GM21825 (cell line): Measurements from ENCODE around the gene PLA2G4E.

ENCODE experiments used
- ATAC-seq: cut with Tn5 transposase; IDR thresholded peaks from one replicate; pipeline ENCODE4 v1.9.1; 2021; ENCODE audit warnings: mild to moderate bottlenecking, moderate library complexity; ENCODE audit not compliant: unreplicated experiment

The PLA2G4E gene, protein sequence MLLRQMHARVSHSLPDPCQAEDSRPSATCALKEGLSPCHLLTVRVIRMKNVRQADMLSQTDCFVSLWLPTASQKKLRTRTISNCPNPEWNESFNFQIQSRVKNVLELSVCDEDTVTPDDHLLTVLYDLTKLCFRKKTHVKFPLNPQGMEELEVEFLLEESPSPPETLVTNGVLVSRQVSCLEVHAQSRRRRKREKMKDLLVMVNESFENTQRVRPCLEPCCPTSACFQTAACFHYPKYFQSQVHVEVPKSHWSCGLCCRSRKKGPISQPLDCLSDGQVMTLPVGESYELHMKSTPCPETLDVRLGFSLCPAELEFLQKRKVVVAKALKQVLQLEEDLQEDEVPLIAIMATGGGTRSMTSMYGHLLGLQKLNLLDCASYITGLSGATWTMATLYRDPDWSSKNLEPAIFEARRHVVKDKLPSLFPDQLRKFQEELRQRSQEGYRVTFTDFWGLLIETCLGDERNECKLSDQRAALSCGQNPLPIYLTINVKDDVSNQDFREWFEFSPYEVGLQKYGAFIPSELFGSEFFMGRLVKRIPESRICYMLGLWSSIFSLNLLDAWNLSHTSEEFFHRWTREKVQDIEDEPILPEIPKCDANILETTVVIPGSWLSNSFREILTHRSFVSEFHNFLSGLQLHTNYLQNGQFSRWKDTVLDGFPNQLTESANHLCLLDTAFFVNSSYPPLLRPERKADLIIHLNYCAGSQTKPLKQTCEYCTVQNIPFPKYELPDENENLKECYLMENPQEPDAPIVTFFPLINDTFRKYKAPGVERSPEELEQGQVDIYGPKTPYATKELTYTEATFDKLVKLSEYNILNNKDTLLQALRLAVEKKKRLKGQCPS

DNA sequence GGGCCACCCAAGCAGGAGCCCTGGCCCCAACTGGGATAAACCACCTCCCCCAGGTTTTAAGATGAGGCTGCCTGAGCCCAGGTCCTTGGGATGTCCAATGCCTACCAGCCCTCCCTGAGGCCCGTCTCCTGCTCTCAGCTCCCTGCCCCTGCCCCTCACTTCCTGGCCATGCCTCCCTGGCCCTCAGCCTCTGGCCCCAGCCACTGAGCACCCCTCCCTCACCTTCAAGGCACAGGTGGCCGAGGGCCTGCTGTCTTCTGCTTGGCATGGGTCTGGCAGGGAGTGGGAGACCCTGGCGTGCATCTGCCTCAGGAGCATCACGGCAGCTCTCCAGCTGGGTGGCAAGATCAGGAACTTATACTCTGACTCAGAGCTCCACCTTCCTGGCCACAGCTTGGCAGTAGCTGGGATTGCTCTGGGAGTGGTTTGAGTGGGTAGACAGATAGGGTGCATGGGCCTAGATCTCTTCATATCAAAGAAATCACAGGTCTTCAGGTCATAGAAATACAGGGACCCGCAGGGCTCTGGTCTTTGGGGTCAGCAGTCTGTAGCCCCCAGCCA, at the start of gene PLA2G4E:
TSS of gene PLA2G4E (minus strand) at position 330 of the 561 bp plus-strand sequence. CDS start at position 318, 12 bp downstream.
- ATAC-seq: no peak

DNA sequence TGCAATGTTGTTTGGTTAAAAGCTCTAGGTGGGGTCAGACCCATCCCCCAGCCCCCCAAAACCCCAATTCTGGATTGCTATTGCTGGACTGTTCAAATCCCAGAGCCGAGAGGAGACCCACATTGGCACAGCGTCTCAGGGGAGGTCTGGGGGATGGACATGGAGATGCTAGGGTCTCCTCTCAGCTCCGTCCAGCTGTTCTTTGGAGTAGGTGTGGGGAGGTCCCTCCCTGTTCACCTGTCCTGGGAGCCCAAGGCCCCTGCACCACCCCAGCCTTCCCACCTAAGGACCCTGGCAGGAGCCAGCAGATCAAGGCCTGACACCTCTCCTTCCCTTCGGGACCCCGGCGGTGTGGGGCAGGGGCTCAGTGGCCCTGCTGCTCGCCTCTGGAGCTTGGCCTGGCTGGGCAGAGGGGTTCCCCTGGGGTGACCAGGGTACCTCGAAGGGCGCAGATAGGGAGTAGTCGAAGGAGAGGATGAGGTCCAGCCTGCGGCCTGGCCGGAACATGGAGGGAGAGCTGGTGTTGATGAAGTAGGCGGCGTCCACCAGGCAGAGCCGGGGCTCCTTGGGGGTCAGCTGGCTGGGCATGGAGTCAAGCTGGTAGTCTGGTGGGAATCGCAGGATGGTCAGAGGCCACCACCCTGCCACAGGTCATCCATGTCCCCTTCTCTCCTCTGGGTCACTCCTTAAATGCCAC, 49.6 kb upstream of the PLA2G4E start:
- ATAC-seq: no peak

DNA sequence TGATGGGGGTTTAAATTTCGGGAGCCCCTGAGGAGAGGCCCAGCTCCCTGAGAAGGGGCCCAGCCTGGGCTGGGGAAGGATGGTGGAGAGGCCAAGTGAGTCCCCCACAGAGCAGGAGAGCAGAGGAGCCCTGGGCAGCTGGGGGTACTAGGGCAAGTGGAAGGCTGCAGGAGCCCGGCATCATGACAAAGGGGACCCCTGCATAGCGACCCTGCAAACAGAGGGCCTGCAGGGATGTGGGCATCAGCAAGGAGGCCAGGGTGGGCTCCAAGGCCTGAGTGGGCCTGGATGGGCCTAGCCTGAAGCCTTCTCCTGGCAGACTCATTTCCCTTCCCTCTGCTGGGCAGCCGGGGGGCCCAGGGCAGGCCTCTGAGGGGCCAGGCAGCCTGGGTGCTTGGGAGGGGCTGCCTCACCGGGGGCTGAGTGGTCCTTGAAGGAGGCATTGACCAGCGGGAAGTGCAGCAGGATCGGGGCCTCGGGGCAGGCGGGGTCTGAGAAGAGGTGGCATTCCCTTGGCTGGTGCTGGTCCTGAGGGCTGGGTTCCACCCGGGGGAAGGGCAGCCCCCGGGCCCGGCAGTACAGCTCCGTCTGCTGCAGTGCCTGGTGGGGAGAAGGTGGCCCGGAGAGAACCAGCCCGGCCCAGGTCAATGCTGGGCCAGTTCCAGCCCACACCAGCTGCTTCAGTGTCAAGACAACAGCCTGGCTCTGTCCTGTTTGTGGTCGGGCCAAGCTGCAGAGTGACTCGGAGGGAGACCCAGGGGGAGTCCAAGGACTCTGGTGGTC, 48.8 kb upstream of the PLA2G4E start:
- no peak for ATAC-seq

DNA sequence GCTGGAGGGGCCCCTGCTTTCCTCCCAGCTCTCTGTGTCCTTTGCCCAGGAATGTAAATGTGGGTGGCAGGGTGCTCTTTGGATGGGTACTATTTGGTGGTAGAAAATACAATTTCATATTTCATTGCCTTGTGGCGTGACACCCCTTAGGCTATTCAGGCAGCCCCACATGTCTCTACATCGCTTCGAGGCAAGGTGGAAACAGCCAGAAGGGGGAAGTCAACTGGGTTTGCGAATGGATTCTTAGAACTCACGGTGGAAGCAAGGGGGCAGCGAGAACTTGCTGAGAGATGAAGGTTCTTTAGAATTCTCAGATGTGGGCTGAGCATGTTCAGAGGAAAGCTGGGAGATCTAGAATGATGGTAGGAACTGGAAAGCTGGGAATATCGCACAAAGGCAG, 48.2 kb upstream of the PLA2G4E start:
- no peak for ATAC-seq

DNA sequence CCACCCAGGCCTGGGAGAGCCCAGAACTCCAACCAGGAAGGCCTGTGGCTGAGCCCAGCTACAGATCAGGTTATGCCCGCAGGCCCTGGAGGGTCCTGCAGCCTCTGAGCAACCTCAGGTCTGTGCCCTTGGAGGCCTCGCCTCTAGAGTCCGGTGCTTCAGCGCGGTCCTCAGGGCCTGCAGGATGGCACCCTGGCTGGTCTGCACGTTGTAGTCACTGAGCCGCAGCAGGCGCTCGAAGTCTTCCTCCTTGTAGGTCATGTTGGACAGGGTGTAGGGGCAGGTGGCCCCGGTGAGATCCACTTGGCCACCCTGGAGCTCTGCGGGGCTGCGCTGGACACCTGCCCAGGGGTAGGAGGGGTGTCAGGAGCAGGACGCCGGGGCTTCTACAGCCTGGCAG, 47.8 kb upstream of the PLA2G4E start:
- no peak for ATAC-seq

DNA sequence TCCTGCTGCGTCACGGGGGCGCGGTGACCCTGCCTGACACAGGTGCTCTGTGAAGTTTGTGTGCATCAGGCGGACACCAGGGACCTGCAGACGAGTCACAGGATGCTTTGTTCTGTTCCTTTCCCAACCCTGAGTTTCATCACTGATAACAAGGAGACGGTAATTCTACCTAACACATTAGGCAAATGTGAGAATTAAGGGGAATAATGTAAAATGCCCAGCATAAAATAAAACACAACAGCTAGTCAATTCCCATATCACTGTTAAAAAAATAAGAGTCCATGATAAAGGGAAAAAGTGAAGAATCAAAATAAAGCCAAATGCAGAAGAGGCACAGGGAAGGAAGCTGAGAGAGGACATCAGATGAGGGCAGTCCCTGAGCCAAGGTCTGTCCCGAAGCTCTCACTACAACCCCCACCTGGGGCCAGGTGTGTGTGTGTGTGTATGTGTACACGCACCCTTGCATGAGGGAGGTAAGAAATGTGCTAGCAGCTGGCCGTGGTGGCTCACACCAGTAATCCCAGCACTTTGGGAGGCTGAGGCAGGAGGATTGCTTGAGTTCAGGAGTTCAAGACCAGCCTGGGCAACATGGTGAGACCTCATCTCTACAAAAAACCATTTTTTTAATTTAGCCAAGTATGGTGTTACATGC, 46.0 kb upstream of the PLA2G4E start:
- no peak for ATAC-seq

DNA sequence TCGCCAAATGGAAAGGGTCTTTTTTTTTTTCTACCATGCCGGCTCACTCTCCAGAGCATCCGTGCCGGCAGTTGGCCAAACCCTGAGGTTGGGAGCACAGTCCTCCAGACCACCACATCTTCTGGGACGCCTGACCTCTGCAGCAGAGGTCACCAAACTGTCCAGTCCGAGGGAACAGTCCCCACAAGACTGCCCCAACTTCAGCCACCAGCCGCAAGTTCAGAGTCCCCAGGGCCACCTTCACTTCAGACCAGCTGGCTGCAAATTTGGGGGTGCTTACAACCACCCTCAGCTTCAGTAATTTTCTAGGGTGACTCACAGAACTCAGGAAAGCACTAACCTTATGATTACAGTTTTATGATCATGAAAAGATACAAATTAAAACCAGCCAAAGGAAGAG, 44.6 kb upstream of the PLA2G4E start:
- ATAC-seq: no peak

DNA sequence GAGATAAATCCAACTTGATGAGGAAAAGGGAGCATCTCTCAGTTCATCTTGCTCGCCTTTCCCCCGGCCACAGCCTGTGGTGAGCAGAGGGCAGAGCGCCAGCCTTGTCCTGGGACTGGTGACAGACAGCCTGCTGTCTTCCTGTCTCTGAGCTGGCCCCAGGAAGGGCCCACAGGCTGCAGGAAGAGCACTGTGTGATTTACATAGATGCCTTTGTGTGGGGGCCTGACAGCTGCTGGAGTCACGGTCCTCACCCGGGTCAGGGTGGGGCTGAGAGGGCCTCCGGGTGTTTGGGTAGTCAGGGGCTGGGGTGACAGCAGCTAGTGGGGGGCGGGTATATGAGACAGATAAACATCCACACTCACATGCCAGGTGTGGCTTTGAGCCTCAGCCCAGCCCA, 44.2 kb upstream of the PLA2G4E start:
- ATAC-seq: no peak

DNA sequence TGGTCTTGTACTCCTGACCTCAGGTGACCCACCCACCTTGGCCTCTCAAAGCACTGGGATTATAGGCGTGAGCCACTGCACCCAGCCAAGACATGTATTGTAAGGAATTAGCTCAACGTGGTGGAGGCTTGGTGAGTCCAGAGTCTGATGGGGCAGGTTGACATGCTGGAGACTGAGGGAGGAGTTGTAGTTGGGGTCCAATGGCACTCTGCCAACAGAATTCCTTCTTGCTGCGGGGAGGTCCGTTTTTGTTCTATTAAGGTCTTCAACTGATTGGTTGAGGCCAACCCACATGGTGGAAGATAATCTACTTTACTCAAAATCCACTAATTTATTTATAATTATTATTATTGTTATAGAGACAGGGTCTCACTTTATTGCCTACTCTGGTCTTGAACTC, 43.4 kb upstream of the PLA2G4E start:
- no peak for ATAC-seq

DNA sequence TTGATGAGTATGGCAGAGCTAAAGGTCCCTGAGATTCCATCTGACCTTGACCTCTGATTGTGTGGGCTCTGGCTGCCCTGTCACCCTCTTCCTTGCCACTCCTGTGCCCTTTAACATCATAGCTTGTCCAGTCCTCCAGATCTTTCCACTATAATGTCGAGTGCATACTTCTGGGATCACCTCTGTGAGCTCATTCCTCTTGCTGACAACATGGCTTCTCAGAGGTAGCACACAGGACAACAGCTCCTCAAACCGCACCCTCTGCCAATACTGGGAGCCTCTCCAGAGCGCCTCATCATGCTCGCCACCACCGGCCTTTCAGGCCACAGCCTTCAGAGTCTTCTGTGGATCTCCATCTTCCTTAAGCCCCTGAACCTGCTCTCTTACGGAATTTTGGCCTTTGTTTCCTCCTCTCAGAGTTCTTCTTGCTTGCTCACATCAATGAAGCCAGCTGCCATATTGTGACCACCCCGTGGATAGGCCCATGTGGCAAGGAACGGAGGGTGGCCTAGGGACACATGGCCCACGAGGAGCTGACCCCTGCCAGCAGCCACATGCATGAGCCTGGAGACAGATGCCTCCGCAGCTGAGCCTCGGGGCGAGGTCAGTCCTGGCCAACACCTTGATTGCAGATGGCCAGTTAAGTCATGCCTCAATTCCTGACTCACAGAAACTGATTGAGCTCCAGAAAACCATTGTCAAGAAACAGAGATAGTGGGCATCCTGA, 42.4 kb upstream of the PLA2G4E start:
- ATAC-seq: no peak

DNA sequence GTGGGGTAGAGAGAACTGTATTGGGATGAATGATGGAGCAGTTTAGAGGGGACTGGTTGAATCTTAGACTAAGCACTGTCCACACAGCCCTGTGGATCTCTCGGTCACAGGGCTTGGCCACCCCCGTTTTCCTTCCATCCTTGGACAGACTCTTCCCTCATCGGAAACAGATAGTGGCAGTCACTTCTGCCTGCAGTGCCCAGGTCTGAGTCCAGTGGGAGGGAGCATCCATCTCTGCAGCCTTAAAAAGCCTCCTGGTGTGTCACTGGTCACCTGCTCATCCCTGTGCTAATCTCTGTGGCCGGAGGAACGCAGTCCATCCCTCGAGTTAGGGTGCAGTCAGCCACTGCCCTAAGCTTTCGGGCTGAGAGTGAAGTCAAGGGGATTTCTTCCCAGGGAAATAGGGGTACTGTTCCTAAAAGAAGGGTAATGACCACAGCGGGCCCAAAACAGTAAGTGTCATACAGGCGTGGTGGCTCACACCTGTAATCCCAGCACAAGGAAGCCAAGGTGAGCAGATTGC, 41.5 kb upstream of the PLA2G4E start:
- ATAC-seq: no peak

DNA sequence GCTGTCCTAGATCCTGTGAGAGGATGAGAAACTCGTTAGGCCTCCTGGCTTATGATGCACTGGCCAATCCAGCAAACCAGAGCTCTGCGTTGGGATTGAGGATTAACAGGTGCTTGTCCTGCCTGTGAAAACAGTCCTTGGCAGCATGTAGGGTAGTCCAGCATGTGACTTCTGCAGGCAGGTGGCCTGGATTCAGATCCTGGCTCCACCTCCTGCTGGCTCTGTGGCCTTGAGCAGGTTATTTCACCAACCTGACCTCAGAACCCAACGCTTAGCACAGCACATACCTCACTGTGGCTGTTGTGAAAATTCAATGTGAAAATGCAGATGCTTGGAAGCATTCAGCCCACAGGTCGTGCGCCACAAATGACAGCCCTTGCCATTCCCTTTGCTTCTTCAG, 40.0 kb upstream of the PLA2G4E start:
- no peak for ATAC-seq

DNA sequence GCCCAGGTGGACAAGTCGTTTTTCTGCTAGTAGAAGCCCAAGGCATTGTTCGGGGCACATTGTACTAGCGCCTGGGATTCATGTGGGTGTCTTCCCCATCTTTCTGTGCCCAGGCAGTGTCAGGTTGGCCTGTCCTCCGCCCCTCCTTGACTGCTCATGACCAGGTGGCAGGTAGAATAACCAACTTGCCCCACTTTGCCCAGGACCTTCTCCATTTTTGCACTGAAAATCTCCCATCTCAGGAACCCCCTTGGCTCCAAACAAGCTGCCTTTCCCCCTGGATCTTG, 39.6 kb upstream of the PLA2G4E start:
- no peak for ATAC-seq

DNA sequence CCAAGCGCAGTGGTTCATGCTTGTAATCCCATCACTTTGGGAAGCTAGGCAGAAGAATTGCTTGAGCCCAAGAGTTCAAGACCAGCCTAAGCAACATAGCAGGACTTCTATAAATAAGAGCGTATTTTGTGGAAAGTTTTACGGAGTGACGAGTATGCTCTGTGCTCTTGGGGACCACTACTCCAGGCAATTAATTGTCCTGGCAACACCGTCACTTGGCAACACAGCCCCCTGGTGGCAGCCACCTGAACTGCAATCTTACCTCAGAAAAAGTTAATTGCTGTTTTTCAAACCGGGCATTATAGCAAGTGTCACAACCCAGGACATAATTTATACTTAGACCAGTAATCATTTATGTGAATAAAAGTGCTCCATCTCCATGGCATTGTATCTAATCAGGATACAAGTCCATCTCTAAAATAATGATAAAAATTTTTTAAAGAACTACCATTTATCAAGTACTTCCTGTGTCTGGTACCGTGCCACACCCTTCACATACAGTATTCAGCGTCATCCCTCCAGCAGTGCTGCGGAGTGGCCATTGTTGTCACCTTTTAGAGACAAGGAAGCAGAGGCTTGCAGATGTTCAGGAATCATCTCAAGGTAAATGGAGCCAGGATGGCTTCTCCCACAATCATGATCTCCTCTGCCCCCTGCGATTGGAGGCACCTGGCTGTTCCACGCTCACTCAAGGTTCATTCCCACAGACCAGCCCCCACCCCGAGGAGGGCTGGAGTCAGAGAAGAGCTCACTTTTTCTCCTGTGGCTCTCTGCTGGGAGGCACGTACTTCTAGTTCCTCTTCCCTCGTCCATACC, 39.0 kb upstream of the PLA2G4E start:
- ATAC-seq: no peak

DNA sequence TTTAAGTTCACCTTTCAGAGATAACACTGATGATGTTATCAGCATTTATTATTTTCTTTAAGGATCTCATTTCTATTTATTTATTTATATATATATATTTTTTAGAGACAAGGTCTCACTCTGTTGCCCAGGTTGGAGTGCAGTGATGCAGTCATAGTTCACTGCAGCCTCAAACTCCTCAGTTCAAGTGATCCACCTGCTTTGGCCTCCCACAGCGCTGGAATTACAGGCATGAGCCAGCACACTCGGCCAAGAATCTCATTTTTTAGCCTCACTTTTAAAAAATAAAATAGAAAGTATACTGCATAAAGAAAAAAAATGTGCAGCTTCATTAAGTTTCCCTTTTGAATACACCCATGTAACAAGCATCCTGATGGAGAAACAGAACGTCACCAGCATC, 37.9 kb upstream of the PLA2G4E start:
- ATAC-seq: no peak

DNA sequence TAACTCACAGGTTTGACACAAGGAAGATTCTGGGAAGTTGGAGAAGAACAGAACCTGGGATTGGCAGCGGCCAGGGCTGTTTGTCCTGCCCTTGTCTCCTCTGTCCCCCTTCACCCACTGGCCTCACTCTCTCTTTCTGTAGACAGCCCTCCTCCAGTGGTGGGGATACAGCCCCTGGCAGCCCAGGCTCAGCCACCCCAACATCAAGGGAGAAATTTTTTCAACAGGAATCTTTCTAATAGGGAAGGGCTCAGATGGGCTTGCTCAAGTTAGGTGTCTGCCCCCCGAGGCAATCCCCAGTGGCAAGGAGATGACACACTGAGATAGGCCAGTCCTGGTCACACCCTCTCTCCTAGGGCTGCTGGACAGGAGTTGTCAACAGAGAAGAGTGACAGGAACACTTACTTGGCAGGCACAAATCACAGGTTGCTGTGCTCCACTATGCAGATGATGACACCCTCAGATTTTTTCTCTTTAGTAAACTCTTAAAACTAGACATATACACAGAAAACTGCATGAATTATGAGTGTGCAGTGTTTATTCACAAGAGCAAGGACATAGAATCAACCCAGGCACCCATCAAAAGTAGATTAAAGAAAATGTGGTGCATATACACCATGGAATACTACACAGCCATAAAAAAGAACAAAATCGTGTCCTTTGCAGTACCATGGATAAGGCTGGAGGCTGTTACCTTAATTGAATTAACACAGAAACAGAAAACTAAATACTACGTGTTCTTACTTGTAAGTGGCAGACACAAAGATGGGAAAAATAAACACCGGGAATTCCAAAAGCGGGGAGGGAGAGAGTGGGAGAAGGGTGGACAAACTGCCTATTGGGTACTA, 37.2 kb upstream of the PLA2G4E start:
- ATAC-seq: no peak

DNA sequence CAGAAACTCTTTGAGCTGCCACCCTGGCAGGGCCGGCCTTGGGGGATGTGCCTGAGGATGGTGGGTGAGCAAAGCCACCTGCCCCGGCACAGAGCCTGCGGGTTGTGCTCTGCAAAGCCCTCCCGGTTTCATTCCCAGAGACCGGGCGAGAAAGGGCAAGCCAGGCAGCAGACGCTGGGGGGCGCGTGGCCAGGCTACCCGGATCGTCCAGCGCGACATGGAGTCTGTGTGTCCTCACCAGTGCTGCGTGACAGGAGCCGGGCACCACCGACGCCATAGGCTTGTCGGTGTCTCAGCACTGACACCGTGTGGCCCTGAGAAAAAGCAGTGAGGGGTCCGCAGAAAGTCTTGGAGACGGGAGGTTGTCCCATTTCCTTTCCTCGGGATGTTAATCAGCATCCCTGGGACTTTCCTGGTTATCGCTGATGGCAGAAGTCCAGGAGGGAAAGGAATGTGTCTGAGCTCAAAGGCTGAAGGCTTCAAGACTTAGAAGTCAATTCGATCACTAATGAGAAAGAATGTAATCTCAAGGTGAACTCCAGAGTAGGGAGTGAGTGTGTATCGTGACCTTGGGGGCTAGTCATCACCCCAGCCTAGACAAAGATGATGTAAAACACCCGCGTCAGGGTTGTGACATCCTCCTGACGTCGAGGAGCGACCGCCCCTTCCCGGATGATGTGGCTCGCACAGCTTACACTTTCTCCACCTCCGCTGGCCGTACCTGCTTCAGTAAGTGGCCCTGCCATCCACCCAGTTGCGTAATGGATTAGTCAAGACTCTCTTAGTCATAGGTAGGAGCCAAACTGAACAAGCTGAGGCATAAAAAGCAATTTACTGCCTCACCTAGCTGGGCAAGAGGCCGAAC, 36.3 kb upstream of the PLA2G4E start:
- no peak for ATAC-seq
